ENCODE measurements around the gene ABCB6. TPM values are rescaled to one million over a fixed set of nuclear protein-coding genes. Genes with fewer than 3 reads are reported as not detected.
A peak's percentile ranks its signal among the peaks of the same experiment; 100 is the strongest.

Gene ABCB6
- total and polyA plus RNA-seq, 10 of the 15 experiments (the other 5 are each of a cell fraction or from before 2014, with no cell fraction given), result 2.3 to 22.1 (median 13.8) TPM

- TF ChIP-seq CUX1 (IDR thresholded peaks at IDR 0.05; ENCODE audit: insufficient replicate concordance, low read depth, low read length), result no peak
- TF ChIP-seq SREBF2 (IDR thresholded peaks at IDR 0.05; ENCODE audit: low read length), result no peak
- TF ChIP-seq CEBPZ (IDR thresholded peaks at IDR 0.05; ENCODE audit: low read depth, low read length), result peak; percentile 88
- no peak for TF ChIP-seq CBFB (IDR thresholded peaks at IDR 0.05; ENCODE audit: low read depth)
- peak; percentile 63 for TF ChIP-seq IKZF1 (conservative IDR thresholded peaks at IDR 0.05)
- no peak for TF ChIP-seq RBBP5 (conservative IDR thresholded peaks at IDR 0.05)
- no peak for TF ChIP-seq MYB (IDR thresholded peaks at IDR 0.05; ENCODE audit: borderline replicate concordance, low read depth, low read length)
- peak; percentile 42; the same call in 1 of the 2 replicates for TF ChIP-seq SMAD5 (IDR thresholded peaks at IDR 0.05; ENCODE audit: low read depth)
- no peak for TF ChIP-seq JUND (IDR thresholded peaks at IDR 0.05; ENCODE audit: low read depth, low read length)
- no peak for TF ChIP-seq MAX (IDR thresholded peaks at IDR 0.05; ENCODE audit: low read depth, low read length)
- no peak for TF ChIP-seq ZNF687 (IDR thresholded peaks at IDR 0.05)
- TF ChIP-seq CHD1 (IDR thresholded peaks at IDR 0.05; ENCODE audit: low read depth, low read length), result no peak; the same call in 1 of the 2 replicates
- no peak for TF ChIP-seq E2F8 (IDR thresholded peaks at IDR 0.05; ENCODE audit: low read depth, partially characterized antibody)
- TF ChIP-seq POLR2A (IDR thresholded peaks at IDR 0.05; ENCODE audit: low read depth, low read length), result peak; percentile 90
Observed at GRCh38 chr2:219229305-219230058, 10.7 kb upstream of the ABCB6 start, which contains the start of the genes ANKZF1 and ATG9A (continued).

Measured in GM12878 (cell line).